Liver (tissue), 9 donors: Measurements from ENCODE around the gene PARK7. TPM values are rescaled to one million over a fixed set of nuclear protein-coding genes. Genes with fewer than 3 reads are reported as not detected.

Experiments used
- DNase-seq: peaks from one replicate; pipeline ENCODE4 v3.0.0-alpha.2; 2017; ENCODE audit warnings: low spot score
- H3K27ac ChIP-seq, 2 donors: one replicate each; pipeline ENCODE4 v1.7.0; 2013; ENCODE audit warnings: inconsistent platforms in 2 of 2, low read length in 2 of 2, control low read depth in 1 of 2, low read depth in 1 of 2, mild to moderate bottlenecking in 1 of 2
- H3K27me3 ChIP-seq, 4 donors: one replicate each; pipeline versions ENCODE4 v1.6.1 to v1.7.0; 2013; ENCODE audit warnings: low read length in 3 of 4, inconsistent platforms in 1 of 4, mild to moderate bottlenecking in 1 of 4, moderate library complexity in 1 of 4; ENCODE audit not compliant: control insufficient read depth in 4 of 4, insufficient read depth in 4 of 4
- H3K36me3 ChIP-seq, 4 donors: one replicate each; pipeline versions ENCODE4 v1.6.1 to v1.7.0; 2013; ENCODE audit warnings: low read length in 3 of 4, mild to moderate bottlenecking in 3 of 4, low read depth in 1 of 4, moderate library complexity in 1 of 4; ENCODE audit not compliant: control insufficient read depth in 4 of 4, insufficient read depth in 3 of 4
- H3K4me1 ChIP-seq, 4 donors: one replicate each; pipeline versions ENCODE4 v1.6.1 to v1.7.0; 2013; ENCODE audit warnings: low read length in 3 of 4, mild to moderate bottlenecking in 3 of 4, moderate library complexity in 1 of 4; ENCODE audit not compliant: control insufficient read depth in 4 of 4, insufficient read depth in 4 of 4
- H3K4me3 ChIP-seq, 3 donors: one replicate each; pipeline versions ENCODE4 v1.6.1 to v1.7.0; 2013; ENCODE audit warnings: low read length in 3 of 3, control low read depth in 1 of 3, low read depth in 1 of 3, mild to moderate bottlenecking in 1 of 3
- H3K9ac ChIP-seq, 2 donors: one replicate each; pipeline ENCODE4 v1.7.0; 2013; ENCODE audit warnings: low read length in 2 of 2, mild to moderate bottlenecking in 2 of 2, moderate library complexity in 2 of 2, control low read depth in 1 of 2, low read depth in 1 of 2
- H3K9me3 ChIP-seq, 4 donors: one replicate each; pipeline versions ENCODE4 v1.6.1 to v1.7.0; 2013; ENCODE audit warnings: low read length in 3 of 4; ENCODE audit not compliant: control insufficient read depth in 4 of 4
- CTCF ChIP-seq: fragments of 150-350 bp; IDR thresholded peaks from 2 replicates; pipeline ENCODE4 v1.5.1; 2017; ENCODE audit warnings: improper control_type of control experiment, low read depth, low read length; ENCODE audit not compliant: missing input control
- EGR1 ChIP-seq, 2 donors: IDR thresholded peaks; 2 replicates each; pipeline ENCODE4 v1.6.1; 2016 to 2018; ENCODE audit warnings: antibody characterized with exemption in 2 of 2, low read depth in 2 of 2
- FOXA1 ChIP-seq: IDR thresholded peaks from 2 replicates; pipeline ENCODE4 v1.6.1; 2016; ENCODE audit warnings: antibody characterized with exemption
- FOXA2 ChIP-seq: IDR thresholded peaks from 2 replicates; pipeline ENCODE4 v1.6.1; 2016; ENCODE audit warnings: antibody characterized with exemption
- GABPA ChIP-seq, 2 donors: IDR thresholded peaks in 1 of 2; conservative IDR thresholded peaks in 1 of 2; 2 replicates each; pipeline ENCODE4 v1.6.1; 2016; ENCODE audit warnings: antibody characterized with exemption in 2 of 2, mild to moderate bottlenecking in 1 of 2, moderate library complexity in 1 of 2
- HNF4A ChIP-seq, 2 donors: conservative IDR thresholded peaks; 2 replicates each; pipeline ENCODE4 v1.6.1; 2016; ENCODE audit warnings: antibody characterized with exemption in 2 of 2, mild to moderate bottlenecking in 2 of 2
- HNF4G ChIP-seq: IDR thresholded peaks from 2 replicates; pipeline ENCODE4 v1.6.1; 2016; ENCODE audit warnings: antibody characterized with exemption
- JUND ChIP-seq, 2 donors: IDR thresholded peaks; 2 replicates each; pipeline ENCODE4 v1.6.1; 2016; ENCODE audit warnings: antibody characterized with exemption in 2 of 2
- MAX ChIP-seq: IDR thresholded peaks from 2 replicates; pipeline ENCODE4 v1.6.1; 2016; ENCODE audit warnings: antibody characterized with exemption
- NR2F2 ChIP-seq: IDR thresholded peaks from 2 replicates; pipeline ENCODE4 v1.6.1; 2016; ENCODE audit warnings: antibody characterized with exemption
- RAD21 ChIP-seq, 2 donors: IDR thresholded peaks; 2 replicates each; pipeline ENCODE4 v1.6.1; 2016; ENCODE audit warnings: antibody characterized with exemption in 2 of 2, mild to moderate bottlenecking in 2 of 2
- REST ChIP-seq: IDR thresholded peaks from 2 replicates; pipeline ENCODE4 v1.6.1; 2016; ENCODE audit warnings: antibody characterized with exemption, mild to moderate bottlenecking
- RXRA ChIP-seq, 2 donors: IDR thresholded peaks; 2 replicates each; pipeline ENCODE4 v1.6.1; 2017 to 2018; ENCODE audit warnings: antibody characterized with exemption in 2 of 2, mild to moderate bottlenecking in 1 of 2
- SP1 ChIP-seq: IDR thresholded peaks from 2 replicates; pipeline ENCODE4 v1.6.1; 2018; ENCODE audit warnings: antibody characterized with exemption, mild to moderate bottlenecking
- TAF1 ChIP-seq: conservative IDR thresholded peaks from 2 replicates; pipeline ENCODE4 v1.6.1; 2016; ENCODE audit warnings: antibody characterized with exemption, mild to moderate bottlenecking
- YY1 ChIP-seq: IDR thresholded peaks from 2 replicates; pipeline ENCODE4 v1.6.1; 2016; ENCODE audit warnings: antibody characterized with exemption, mild to moderate bottlenecking
- WGBS: extraction: QIAGEN DNeasy Blood & Tissue Kit; methylation state at CpG from one replicate; pipeline ENCODE4 v1.1.7; 2013; 5-methylcytosine and 5-hydroxymethylcytosine counted together
- polyA plus RNA-seq, 2 donors: library from polyadenylated mRNA; stranded (reverse) in 1 of 2; unstranded in 1 of 2; fragments of 200-250 nt in 1 of 2; fragments of >200 nt in 1 of 2; fragmentation: Nextera tagmentation in 1 of 2; extraction: Ambion mirVana in 1 of 2; gene quantifications; one replicate each; pipeline versions ENCODE4 v1.2.1 to v1.2.3, GENCODE V29; 2013 to 2015
- total RNA-seq, 2 donors: library from RNA; depleted of rRNA; stranded (reverse); fragments of >200 nt; gene quantifications; one replicate each; pipeline ENCODE4 v1.2.3, GENCODE V29; 2014
- TF ChIP-seq, protein P1 (sequence below): IDR thresholded peaks from 2 replicates; pipeline ENCODE4 v1.6.1; 2016; ENCODE audit warnings: antibody characterized with exemption
- TF ChIP-seq, protein P2 (sequence below): IDR thresholded peaks from 2 replicates; pipeline ENCODE4 v1.6.1; 2016; ENCODE audit warnings: antibody characterized with exemption
- donor health status: healthy.
- donor health status: healthy.
- donor health status: healthy.
- donor health status: healthy.
- donor health status: healthy.

The PARK7 gene
- total and polyA plus RNA-seq, 4 donors: 107 to 297 (median 181) TPM

- Histone ChIP-seq H3K9me3 (no peaks in the 10 kb centered on the region), H3K27me3 (no peaks in the 10 kb centered on the region), H3K4me1 (peaks cover 0 to 19% (median 11%) of the 10 kb centered on the region in 4 donors), H3K9ac (no peak overlapping the region), H3K27ac (peak overlapping the region; percentile 7 to 21), H3K36me3 (peaks cover 3 to 55% (median 48%) of the 10 kb centered on the region in 4 donors), H3K4me3 (no peak overlapping the region)
- DNase-seq: no peak
- TF ChIP-seq NR2F2 (no peak), EGR1 (IDR thresholded peaks at IDR 0.05; ENCODE audit: low read depth in 2 of 2) (peak in 1 of 2 donors; percentile 13), HNF4G (no peak), RAD21 (IDR thresholded peaks at IDR 0.05) (no peak), MAX (no peak), JUND (IDR thresholded peaks at IDR 0.05) (peak in 1 of 2 donors; percentile 3), FOXA1 (no peak)
- 75% methylated on average over 7 of the region's 7 CpGs for WGBS
Observed at GRCh38 chr1:8011923-8012858, 50.7 kb downstream of the PARK7 start.

DNA sequence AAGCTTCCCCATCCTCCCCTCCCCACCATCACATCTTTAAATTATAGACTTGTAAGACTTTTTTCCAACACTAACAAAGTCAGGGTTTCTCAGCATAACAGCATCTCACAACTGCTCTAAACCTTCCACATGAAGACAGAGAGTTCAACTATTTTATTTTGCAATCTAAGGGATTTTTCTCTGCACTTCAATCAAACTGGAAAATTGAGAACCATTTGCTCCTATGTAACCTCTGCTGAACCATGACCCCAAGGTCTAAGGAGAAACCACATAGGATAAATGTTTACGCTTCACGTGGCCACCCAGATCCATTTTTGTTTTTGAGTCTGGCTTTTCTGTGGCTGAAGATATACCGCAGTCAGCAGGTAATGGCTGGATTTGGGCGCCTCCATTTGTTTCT, 51.4 kb downstream of the PARK7 start:
- no peak for DNase-seq
- Histone ChIP-seq H3K9ac (peak overlapping the region in 1 of 2 donors; percentile 14), H3K4me1 (peaks cover 2 to 21% (median 13%) of the 10 kb centered on the region in 4 donors), H3K36me3 (peaks cover 3 to 58% (median 48%) of the 10 kb centered on the region in 4 donors), H3K27ac (no peak overlapping the region), H3K27me3 (no peaks in the 10 kb centered on the region), H3K9me3 (no peaks in the 10 kb centered on the region), H3K4me3 (no peak overlapping the region)
- TF ChIP-seq JUND (IDR thresholded peaks at IDR 0.05): peak in 1 of 2 donors; percentile 46
- TF ChIP-seq YY1: peak; percentile 76
- TF ChIP-seq RXRA (IDR thresholded peaks at IDR 0.05): peak in 1 of 2 donors; percentile 22
- no peak for TF ChIP-seq CTCF
- TF ChIP-seq HNF4A (conservative IDR thresholded peaks at IDR 0.05): peak in 1 of 2 donors; percentile 33
- TF ChIP-seq NR2F2: peak; percentile 25
- no peak for TF ChIP-seq TAF1
- 88% methylated on average over 4 of the region's 4 CpGs for WGBS

- no peak overlapping the region for H3K4me3 ChIP-seq
- H3K27me3 ChIP-seq: no peaks in the 10 kb centered on the region
- peak overlapping the region in 1 of 2 donors; percentile 16 for H3K27ac ChIP-seq
- H3K36me3 ChIP-seq: peaks cover 3 to 58% (median 48%) of the 10 kb centered on the region in 4 donors
- peaks cover 2 to 21% (median 12%) of the 10 kb centered on the region in 4 donors for H3K4me1 ChIP-seq
- no peak for DNase-seq
- H3K9me3 ChIP-seq: no peaks in the 10 kb centered on the region
- 80% methylated on average over 11 of the region's 11 CpGs for WGBS
- H3K9ac ChIP-seq: peak overlapping the region in 1 of 2 donors; percentile 14
- no peak for TF ChIP-seq NR2F2
- TF ChIP-seq SP1: no peak
- no peak for TF ChIP-seq REST
- no peak for TF ChIP-seq RXRA (IDR thresholded peaks at IDR 0.05)
- TF ChIP-seq TAF1: no peak
- no peak for TF ChIP-seq YY1
- TF ChIP-seq, protein P1, sequence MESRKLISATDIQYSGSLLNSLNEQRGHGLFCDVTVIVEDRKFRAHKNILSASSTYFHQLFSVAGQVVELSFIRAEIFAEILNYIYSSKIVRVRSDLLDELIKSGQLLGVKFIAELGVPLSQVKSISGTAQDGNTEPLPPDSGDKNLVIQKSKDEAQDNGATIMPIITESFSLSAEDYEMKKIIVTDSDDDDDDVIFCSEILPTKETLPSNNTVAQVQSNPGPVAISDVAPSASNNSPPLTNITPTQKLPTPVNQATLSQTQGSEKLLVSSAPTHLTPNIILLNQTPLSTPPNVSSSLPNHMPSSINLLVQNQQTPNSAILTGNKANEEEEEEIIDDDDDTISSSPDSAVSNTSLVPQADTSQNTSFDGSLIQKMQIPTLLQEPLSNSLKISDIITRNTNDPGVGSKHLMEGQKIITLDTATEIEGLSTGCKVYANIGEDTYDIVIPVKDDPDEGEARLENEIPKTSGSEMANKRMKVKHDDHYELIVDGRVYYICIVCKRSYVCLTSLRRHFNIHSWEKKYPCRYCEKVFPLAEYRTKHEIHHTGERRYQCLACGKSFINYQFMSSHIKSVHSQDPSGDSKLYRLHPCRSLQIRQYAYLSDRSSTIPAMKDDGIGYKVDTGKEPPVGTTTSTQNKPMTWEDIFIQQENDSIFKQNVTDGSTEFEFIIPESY: no peak
- TF ChIP-seq, protein P2, sequence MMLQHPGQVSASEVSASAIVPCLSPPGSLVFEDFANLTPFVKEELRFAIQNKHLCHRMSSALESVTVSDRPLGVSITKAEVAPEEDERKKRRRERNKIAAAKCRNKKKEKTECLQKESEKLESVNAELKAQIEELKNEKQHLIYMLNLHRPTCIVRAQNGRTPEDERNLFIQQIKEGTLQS: no peak
- no peak for TF ChIP-seq FOXA1
- TF ChIP-seq FOXA2: no peak
- no peak for TF ChIP-seq GABPA (IDR thresholded peaks at IDR 0.05 in 1 of 2, conservative IDR thresholded peaks at IDR 0.05 in 1 of 2)
- no peak for TF ChIP-seq HNF4A (conservative IDR thresholded peaks at IDR 0.05)
- TF ChIP-seq HNF4G: no peak
Observed at GRCh38 chr1:8013399-8013798, 51.9 kb downstream of the PARK7 start.
